HG02840 (cell line): ENCODE results near the gene MPEG1.

Source experiments
- ATAC-seq: cut with Tn5 transposase; IDR thresholded peaks from one replicate; pipeline ENCODE4 v1.9.1; 2021; ENCODE audit warnings: mild to moderate bottlenecking, moderate library complexity, moderate number of reproducible peaks; ENCODE audit not compliant: unreplicated experiment, low FRiP score

MPEG1 gene

DNA sequence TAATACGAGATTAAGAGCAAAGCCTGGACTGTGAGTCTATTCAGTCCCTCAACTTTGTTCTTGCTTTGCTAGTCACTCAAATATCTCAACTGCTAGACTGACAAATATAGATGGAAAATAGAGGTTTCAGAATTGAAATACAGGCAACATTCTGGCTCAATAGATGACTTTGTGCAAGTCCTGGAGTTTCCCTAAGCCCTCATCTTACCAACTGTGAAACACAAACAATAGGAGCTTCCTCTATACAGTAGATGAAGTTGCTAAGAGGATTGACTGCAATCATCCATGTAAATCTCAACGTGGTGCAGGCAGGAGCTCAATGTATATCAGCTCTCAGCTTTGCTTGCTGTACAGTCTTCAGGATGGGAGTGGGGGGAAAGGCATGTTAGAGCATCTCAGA is 6.2 kb upstream of the MPEG1 start:
- ATAC-seq: no peak

DNA sequence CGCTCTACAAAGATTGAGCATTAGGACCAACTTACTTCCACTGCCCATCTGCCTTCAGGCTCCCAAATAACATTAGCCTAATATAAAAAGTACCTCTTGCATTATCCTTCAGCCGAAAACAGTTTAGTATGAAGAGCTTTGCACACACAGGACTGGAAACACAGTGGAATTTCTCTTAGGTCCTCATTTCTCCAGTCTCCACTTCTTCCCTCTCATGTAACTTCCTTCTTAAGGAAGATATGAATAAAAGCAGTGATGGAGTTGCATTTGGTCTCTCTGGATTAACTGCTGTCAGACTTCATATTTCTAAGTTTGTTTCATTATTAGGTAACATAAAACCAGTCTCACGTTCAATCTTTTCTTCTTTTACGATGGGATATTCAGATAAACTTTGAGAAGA is 5.6 kb upstream of the MPEG1 start:
- no peak for ATAC-seq

DNA sequence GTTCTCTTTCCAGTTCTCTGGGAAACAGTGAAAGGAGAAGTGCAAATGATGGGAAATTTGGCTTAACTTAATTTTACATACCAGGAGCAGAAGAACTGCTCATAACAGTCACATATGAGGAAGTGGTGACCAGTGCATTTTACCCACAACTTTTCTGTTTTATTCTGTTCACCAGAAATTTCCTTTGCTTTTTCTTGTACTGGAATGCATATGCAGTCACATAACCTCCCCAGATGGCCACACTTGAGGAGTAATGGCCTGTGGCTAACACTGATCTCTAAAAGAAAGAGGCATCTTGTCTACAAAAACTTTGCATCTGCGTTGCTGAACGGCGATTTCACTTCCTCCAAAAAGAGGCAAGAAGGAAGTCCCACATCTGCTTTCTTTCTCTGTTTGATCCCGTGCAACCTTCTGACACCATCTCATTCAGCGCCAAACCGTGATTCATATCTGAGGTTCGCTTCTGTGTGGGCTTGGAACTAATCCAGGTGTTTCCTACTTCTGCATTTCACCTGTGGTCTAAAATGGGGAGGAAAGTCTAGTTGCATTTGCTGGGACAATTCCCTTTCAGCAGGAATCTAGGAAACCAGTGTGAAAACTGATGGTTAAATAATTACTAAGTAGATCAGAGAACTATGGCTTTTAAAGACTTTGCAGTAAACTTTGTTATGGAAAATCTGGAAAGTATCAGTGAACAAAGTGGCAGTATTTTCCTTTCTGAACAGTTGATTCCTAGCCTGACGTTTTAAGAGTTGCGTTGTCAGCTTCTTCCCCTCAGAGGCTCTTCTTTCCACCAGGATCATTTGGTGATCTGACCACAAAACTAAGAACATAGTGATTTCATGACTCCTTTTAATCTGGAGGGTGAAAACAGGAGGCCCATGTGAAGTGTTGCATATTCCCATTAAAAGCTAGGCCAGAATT is 4.2 kb upstream of the MPEG1 start:
- peak; percentile 88 for ATAC-seq

DNA sequence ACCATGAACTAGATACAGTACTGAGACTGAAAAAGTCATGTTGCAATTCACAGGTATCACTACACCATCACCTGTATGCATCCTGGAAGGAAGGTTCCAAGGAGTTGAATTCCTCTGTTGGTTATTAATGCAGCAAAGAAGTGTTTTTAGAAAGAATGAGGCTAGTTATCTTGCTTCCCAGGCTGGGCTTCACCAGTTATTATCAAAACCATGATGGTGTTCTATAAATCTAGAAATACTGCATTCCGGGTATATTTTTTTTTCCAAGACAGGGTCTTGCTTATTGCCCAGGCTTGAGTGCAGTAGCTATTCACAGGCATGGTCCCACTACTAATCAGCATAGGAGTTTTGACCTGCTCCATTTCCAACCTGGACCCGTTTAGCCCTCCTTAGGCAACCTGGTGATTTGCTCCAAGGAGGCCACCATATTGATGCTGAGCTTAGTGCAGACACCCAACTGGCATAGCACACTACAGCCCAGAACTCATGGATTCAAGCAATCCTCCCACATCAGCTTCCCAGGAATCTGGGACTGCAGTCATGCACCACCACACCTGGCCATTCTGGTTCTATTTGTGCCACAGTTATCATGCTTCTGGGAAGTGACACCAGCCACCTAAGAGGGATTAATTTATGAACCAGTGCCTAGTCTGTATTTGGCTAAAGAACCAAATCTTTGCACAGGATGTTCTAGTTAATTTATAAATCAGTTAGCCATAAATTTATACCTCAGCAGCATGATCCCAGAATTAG is 1.6 kb upstream of the MPEG1 start:
- ATAC-seq: no peak

DNA sequence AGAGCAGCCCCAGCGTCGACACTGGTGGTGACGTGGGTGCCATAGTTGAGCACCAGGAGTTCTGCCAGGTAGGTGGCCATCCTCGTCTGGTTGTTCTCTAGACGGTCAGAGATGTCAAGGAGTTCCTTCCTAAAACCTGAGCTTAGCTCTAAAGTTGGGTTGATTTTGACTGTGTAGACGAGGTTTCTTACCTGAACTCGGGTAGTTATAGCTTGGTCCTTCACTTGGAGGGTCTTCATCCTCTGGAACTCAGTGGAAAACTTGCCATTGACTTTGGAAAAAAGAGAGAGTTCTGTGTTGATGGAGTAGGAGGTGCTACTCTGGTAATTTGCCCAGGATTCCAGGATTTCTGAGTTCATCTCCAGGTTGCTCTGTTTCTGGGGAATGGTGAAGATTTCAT is 505 bp downstream of the MPEG1 start:
- no peak for ATAC-seq

DNA sequence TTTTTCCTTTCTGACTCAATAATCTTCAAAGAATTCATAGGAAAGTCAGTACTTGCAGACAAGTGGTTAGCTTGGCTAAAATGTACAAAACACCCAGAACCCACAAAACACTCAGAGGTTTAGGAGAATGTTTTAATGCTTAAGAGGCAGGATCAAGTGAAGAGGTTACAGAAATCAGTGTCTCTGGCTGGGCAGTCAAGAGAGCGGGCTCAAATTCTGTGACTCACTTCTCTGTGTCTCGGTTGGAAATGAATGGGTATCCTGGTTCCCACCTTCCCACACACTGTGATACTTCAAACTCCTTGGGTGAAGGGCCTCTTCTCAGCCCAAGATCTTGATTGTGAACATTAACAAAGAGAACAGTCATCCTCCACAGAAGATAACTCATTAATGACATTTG is 3.8 kb downstream of the MPEG1 start:
- ATAC-seq: no peak

DNA sequence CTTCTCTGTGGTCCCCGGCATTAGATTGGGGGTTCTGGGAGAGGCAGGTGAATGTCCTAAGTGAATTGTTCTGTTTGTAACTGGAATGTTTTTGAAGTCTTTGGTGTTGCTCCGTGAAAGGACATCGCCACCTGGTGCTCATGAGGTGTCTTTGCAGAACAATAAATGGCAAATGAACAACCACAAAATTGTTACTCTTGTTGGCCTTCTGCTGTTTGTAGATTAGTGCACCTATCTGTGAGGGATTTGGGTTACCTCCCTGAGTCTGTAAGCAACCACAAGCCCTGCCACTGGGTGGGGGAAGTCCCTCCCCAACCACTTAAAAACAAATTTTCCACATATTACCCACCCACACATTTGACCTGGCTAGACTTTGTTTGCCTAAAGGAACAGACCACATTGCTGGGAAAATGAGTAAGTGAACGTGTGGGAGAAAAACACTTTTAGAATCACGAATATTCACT is 4.7 kb downstream of the MPEG1 start:
- ATAC-seq: peak; percentile 63

DNA sequence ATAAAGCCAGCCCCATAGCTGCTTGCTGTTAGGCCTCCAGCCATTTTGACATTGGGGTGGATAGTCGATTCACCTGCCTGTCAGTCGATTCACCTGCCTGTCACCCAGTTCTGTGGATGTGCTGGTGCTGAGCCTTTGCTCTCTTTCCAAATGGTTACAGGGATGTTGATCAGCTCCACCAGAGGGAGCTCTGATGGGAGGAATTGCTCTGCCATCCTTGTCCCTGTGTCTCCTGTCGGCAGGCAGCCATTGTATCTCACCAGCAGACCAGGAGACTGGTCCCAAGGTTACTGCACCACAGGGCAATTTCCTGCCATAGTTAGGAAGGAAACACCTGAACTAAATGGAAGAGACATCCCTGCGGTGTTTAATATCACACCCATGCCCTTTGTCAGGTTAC is 6.1 kb downstream of the MPEG1 start:
- no peak for ATAC-seq

DNA sequence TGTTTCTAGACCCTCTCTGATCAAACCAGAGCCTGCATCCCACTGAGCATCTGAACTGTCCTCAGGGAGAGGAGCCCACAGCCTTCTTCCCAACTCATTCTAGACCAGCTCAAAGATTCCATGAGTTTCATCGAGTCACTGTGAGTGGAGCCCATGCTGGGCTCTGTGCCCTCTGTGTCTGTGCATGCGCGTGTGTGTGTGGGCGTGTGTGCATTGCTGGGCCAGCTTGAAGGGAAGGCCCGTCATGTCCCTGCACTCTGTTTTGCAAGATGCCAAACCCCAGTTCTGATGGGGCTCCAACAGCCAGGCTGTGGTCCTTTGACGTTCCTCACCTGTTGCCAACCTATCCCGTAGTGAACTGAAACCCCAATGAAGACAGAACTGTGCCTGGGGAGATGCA is 7.1 kb downstream of the MPEG1 start:
- no peak for ATAC-seq

DNA sequence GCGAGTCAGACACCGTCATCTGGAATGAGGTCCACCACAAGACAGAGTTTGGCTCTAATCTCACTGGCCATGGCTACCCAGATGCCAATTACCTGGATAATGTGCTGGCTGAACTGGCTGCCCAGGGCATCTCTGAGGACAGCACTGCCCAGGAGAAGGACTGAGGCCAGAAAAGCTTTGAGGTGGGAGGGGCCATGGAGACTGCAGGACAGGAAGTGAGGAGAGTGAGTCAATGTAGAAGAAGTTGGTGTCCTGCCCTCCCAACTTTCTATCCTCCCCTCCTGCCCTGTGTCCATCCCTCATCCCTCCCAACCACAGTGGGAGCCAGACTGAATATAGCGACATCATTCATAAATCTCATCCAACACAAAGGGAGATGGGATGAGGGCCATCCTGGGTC is 8.0 kb downstream of the MPEG1 start:
- no peak for ATAC-seq

DNA sequence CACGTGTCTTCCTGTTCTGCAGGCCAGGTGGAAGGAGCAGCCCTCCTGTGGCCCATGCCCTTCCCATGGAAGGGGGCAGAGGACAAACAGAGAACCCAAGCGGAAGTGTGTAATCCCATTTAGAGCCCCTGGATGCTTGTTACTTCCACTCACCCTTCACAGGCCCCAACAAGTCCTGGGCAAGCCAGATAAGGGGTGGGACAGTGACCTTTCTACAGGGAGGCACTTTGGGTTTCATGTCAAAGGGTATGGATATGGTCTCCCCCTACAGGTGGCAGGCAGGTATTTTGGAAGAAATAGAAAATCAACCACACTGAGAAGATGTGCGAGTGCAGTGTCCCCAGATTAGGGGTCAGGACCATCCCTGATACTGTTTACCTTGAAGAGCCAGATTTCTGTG is 11.4 kb downstream of the MPEG1 start:
- ATAC-seq: no peak

DNA sequence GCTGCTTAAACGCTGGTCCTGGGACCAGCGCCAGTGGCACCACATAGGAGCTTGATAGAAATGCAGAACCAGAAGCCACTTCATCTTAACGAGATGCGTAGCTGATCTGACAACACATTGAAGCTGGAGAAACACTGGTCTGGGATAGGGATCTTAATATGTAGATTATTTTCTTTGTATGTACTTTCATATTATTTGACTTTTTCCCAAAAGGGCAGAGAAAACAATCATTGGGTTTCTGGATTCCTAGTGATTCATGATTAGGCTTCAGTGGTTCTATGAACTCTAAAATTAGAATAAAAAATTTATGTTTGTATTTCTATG is 12.3 kb downstream of the MPEG1 start:
- ATAC-seq: no peak

DNA sequence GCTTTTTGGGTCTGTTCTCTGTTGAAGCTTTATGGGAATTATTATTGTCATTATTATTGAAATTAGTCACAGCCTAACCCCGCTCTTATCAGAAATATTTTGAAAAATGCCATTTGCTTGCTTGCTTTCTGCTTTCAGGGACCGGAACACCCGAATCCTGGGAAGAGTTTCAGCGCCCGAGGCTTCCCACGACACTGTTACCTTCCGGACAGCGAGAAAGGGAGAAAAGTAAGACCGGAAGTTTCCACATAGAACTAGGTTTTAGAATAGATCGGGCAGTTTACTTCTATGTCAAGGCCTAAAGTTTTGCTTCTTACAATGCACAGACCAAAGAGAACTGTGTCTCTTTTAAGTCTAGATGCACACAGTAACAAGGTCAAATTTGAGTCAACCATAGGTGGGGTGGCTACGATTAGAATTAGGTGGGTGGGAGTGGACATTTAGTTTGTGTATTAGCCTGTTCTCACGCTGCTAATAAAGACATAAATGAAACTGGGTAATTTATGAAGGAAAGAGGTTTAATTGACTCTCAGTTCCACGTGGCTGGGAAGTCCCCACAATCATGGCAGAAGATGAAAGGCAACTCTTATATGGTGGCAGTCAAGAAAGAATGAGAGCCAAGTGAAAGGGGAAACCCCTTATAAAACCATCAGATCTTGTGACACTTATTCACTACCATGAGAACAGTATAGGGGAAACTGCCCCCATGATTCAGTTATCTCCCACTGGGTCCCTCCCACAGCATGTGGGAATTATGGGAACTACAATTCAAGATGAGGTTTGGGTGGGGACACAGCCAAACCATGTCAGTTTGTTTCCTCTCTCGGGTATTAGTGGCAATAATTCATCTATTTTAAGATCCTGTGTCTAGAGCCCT is 12.9 kb downstream of the MPEG1 start:
- no peak for ATAC-seq

DNA sequence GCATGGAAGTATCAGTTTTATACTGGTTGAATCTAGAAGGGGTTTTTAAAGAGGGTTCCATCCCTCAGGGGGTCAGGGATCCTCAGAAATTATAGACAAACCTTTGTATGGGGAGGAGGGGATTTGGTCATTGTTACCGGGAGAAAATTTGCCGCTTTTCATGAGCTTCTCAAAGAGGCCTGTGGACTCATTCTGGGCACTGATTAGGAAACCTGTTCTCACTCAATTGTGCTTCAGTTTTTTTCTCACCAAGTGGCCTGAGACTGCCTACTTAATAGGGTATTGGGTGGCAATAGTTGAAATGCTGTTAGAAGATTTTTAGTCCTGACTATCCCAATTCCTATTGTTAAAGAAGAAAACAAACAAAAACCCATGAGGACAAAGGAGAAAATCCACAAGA is 14.0 kb downstream of the MPEG1 start:
- no peak for ATAC-seq

DNA sequence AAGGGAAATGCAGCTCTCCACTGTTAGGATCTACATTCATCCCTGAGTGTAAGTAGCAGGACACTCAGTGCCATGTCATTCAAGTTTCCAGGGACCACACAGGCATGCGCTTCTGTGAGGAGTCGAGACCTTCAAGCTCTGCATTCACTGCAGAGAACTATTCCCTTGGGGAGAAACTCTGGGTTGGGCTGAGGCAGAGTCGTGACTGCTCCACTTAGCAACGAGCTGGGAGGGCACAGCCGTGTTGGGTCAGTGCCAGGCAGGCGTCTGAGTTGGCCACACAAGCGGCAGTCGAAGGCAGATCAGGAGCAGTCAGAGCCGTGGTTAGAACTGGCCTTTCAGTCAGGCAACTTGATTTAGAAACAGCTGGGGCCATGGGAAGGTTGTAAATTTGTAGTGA is 14.7 kb downstream of the MPEG1 start:
- no peak for ATAC-seq

DNA sequence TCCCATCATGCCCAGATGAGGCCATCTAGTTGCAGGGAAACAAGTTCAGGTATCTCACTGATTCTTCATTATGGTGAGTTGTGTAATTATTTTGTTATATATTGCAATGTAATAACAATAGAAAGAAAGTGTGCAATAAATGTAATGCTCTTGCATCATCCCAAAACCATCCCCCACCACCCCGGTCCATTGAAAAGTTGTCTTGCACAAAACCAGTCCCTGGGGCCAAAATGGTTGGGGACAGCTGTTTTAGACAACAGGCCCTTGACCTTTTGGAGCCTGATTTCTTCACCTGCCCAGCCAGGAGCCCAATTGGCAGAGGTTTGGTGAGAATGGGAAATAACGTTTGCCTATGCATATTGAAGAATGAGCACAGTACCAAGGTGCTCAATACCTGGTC is 15.9 kb downstream of the MPEG1 start:
- ATAC-seq: no peak

DNA sequence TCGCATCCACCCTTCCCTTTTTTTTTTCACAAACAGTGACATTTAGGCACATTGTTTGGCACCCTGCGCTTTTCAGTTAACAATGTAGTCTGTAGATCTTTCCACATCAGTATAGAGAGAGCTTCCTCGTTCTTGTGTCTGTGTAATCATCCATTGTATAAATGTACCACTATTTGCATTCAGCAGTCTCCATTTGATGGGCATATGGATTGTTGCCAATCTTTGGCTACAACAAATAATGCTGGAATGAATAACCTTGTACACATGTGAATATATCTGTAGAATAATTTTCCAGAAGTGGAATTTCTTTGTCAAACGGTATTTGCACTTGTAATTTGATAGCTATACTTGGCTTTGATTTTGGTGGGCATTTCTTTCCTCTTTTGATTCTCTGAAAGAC is 17.1 kb downstream of the MPEG1 start:
- ATAC-seq: no peak

DNA sequence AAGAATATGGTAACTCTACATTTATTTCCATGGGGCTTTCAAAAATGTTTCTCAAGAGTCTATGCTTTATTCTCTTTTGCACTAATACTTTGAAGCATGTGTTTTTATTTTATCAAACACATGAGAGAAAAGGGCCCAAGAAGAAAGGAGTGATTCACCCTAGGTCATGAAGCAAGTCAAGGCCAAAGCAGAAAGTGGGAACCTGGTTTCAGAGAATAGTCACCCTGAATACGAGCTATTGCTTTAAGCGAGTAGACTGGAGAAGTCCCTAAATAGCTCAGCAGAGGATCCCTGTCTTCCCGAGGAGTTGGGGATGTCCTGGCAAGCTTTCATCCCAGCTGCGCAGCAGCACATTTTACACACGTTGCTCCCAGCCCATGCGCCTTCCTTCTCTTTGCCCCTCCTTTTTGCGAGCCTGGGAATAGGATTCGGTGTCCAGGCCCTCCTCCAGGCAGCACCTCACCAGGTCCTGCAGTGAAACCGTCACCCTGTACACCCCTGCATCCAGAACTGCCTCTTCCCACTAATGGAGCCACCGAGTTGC is 19.1 kb downstream of the MPEG1 start:
- ATAC-seq: no peak

DNA sequence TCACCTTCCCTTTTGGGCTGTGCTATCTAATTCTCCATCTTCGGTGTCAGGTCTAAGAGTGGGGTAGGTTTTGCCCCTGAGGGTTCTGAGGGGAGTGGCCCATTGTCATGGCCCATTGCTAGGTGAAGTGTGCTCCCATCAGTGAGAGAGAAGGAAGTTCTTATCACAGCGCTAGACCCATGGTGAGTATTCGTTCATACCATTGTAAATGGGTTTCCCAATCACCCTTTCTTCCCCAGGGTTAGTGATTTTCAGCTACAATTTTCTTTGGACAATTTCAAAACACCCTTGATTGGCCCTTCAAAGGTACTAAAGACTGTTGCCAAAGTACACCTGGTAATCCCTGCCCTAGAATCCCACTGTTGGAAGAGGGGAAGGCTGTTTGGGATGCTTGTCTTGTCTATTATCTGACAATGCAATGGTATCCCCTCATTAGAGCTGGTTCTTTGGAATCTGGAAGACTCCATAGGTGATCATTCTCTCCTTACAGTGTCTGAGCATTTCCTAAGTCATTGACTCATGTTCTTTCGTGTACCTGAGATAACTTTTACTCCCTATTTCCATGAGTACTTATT is 20.2 kb downstream of the MPEG1 start:
- ATAC-seq: no peak

DNA sequence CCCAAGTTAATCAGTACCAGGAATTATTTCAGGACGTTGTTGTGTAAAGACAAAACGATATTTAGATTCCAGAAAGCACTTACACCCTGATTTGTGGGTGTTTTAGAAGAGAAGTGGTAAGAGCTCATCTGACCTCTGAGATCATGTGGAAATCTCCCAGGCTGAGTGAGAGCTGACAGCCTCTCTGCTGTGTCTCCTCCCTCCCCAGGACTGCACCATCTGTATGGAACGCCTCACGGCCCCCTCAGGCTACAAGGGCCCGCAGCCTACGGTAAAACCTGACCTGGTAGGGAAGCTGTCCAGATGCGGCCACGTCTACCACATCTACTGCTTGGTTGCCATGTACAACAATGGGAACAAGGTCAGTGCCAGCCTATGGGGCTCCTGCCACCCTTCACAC is 20.8 kb downstream of the MPEG1 start:
- ATAC-seq: no peak
